PC-3 (cell line): ENCODE data around the gene THADA.

Experiments
- CTCF ChIP-seq: fragments of 300-600 bp; sonication (generic); conservative IDR thresholded peaks from 2 replicates; pipeline ENCODE4 v1.5.1; 2017; ENCODE audit warnings: antibody characterized with exemption, low read depth, mild to moderate bottlenecking, low read length
- EZH2 ChIP-seq: fragments of 300-600 bp; sonication (generic); IDR thresholded peaks from one replicate; pipeline ENCODE4 v1.6.1; 2017; ENCODE audit warnings: antibody characterized with exemption, mild to moderate bottlenecking, low read length; ENCODE audit not compliant: unreplicated experiment
- EZH2phosphoT487 ChIP-seq: fragments of 300-600 bp; sonication (generic); IDR thresholded peaks from 2 replicates; pipeline ENCODE4 v1.6.1; 2018; ENCODE audit warnings: mild to moderate bottlenecking, antibody characterized with exemption, low read length, borderline replicate concordance

GRCh38 chr2:43408407-43409160, 187.3 kb downstream of the THADA start:
- TF ChIP-seq EZH2phosphoT487: no peak
- TF ChIP-seq CTCF: no peak
- TF ChIP-seq EZH2: no peak
